Pancreas (tissue), 10 donors: ENCODE results near the gene S100PBP. TPM values are rescaled to one million over a fixed set of nuclear protein-coding genes. Genes with fewer than 3 reads are reported as not detected.
A peak's percentile ranks its signal among the peaks of the same experiment; 100 is the strongest.
"Not testable (repeated sequence)": the region's sequence is repeated elsewhere in the genome, so short reads cannot be mapped to it uniquely, and the experiment has no call there.

Experiments
- ATAC-seq, 4 donors: fragments of 200-7000 bp; cut with Tn5 transposase; one replicate each; pipeline versions ENCODE4 v1.8.0 to v1.9.1; 2020; ENCODE audit warnings: mild to moderate bottlenecking in 4 of 4, moderate library complexity in 4 of 4
- DNase-seq, 6 donors: peaks; one replicate each; pipeline ENCODE4 v3.0.0-alpha.2; 2020
- FAIRE-seq: peaks from 2 replicates; lab custom pipeline; 2012; peaks lifted over from hg19 to GRCh38; lab: Jason Lieb, UNC
- H3K27ac ChIP-seq, 4 donors: fragments of 200-600 bp; sonication (generic); 1 replicate in 3 of 4; 2 replicates in 1 of 4; pipeline versions ENCODE4 v1.5.0 to v1.8.0; 2020
- H3K27me3 ChIP-seq, 4 donors: fragments of 200-600 bp; one replicate each; pipeline ENCODE4 v1.8.0; 2021
- H3K36me3 ChIP-seq, 3 donors: fragments of 200-600 bp; sonication (generic) in 1 of 3; one replicate each; pipeline versions ENCODE4 v1.5.0 to v1.8.0; 2020 to 2021
- H3K4me1 ChIP-seq, 3 donors: fragments of 200-600 bp; one replicate each; pipeline ENCODE4 v1.8.0; 2021
- H3K4me3 ChIP-seq, 4 donors: fragments of 200-600 bp; sonication (generic) in 2 of 4; one replicate each; pipeline versions ENCODE4 v1.5.0 to v1.8.0; 2020 to 2021
- H3K9me3 ChIP-seq, 4 donors: fragments of 200-600 bp; one replicate each; pipeline ENCODE4 v1.8.0; 2021
- CTCF ChIP-seq, 4 donors: fragments of 200-600 bp; sonication (generic) in 3 of 4; IDR thresholded peaks; one replicate each; pipeline versions ENCODE4 v1.5.0 to v1.8.0; 2021; ENCODE audit warnings: antibody characterized with exemption in 4 of 4
- WGBS, 2 donors: extraction: QIAGEN DNeasy Blood & Tissue Kit; methylation state at CpG; one replicate each; pipeline ENCODE4 v1.1.7; 2013; 5-methylcytosine and 5-hydroxymethylcytosine counted together
- intact Hi-C, 3 donors: fragments of 100-400 bp; cut with DNase I; formaldehyde crosslinking; loops; one replicate each; pipeline versions ENCODE4 v1.11.1 to v1.14.2; 2022
- polyA plus RNA-seq, 2 donors: library from polyadenylated mRNA; stranded (reverse); fragments of 200-250 nt; gene quantifications; one replicate each; pipeline ENCODE4 v1.2.3, GENCODE V29; 2013
- total RNA-seq, 6 donors: library from RNA; stranded (reverse); fragmentation: NEBNext Ultra II Directional in 4 of 6; extraction: Animal tissue kit (Norgen Biotek cat#: 25700) in 4 of 6; gene quantifications; one replicate each; pipeline versions ENCODE4 v1.2.1 to v1.2.4, GENCODE V29; 2021 to 2023
- donor health status: healthy with polysubstance abuse.
- donor health status: DM: no; HTN: no; CAD: no; lungs with moderate emphysema.
- donor health status: DM: no; HTN: no; CAD: no.
- donor health status: control.
- donor health status: control.
- donor health status: Bipolar disorder and iron deficiency.
- donor health status: DM: yes; HTN: yes; CAD: no.
- donor health status: DM: no; HTN: no; CAD: no.
- donor health status: DM: no; HTN: no; CAD: no.
- donor health status: DM: yes; HTN: yes; CAD: no.

S100PBP gene
- total and polyA plus RNA-seq, 8 donors = 7.6 to 20.2 (median 11.8) TPM

- intact Hi-C loops = no loop called here
- H3K36me3 ChIP-seq = no peaks in the 10 kb centered on the region
- H3K27me3 ChIP-seq = no peaks in the 10 kb centered on the region
- H3K27ac ChIP-seq = peak overlapping the region in 2 of 4 donors; percentile 51 to 60
- FAIRE-seq (no peak), ATAC-seq (no peak), DNase-seq (peak in 2 of 6 donors; percentile 9 to 11)
- no peaks in the 10 kb centered on the region for H3K9me3 ChIP-seq
- TF ChIP-seq CTCF (IDR thresholded peaks at IDR 0.05) = no peak
- peak overlapping the region; percentile 42 to 83 (median 76) for H3K4me3 ChIP-seq
- H3K4me1 ChIP-seq = peaks cover 0 to 18% (median 9%) of the 10 kb centered on the region in 3 donors
- 32 to 33% methylated on average over 22 to 24 of the region's 24 CpGs for WGBS, 2 donors
Observed at GRCh38 chr1:32901823-32902534, 84.5 kb downstream of the S100PBP start.

- WGBS, 2 donors = 75 to 77% methylated on average over 6 of the region's 6 CpGs
- Histone ChIP-seq H3K27ac (no peak overlapping the region), H3K36me3 (no peaks in the 10 kb centered on the region), H3K9me3 (no peaks in the 10 kb centered on the region), H3K27me3 (no peaks in the 10 kb centered on the region), H3K4me1 (peaks cover 0 to 18% (median 9%) of the 10 kb centered on the region in 3 donors), H3K4me3 (no peak overlapping the region)
- intact Hi-C loops = no loop called here
- FAIRE-seq = no peak
- no peak for TF ChIP-seq CTCF (IDR thresholded peaks at IDR 0.05)
- no peak for ATAC-seq
- peak in 1 of 6 donors; percentile 35 for DNase-seq
Observed at GRCh38 chr1:32902535-32902920, 85.1 kb downstream of the S100PBP start.

GRCh38 chr1:32903991-32904785 lies 86.7 kb downstream of the S100PBP start:
- peak in 5 of 6 donors; percentile 63 to 85 (median 76) for DNase-seq
- FAIRE-seq = no peak
- H3K27me3 ChIP-seq = no peaks in the 10 kb centered on the region
- no peaks in the 10 kb centered on the region for H3K36me3 ChIP-seq
- H3K4me1 ChIP-seq = peaks cover 0 to 18% (median 9%) of the 10 kb centered on the region in 3 donors
- no peaks in the 10 kb centered on the region for H3K9me3 ChIP-seq
- peak overlapping the region in 2 of 4 donors; percentile 49 to 73 for H3K27ac ChIP-seq
- intact Hi-C loops = no loop called here
- peak; percentile 76 to 83 (median 81) for ATAC-seq
- TF ChIP-seq CTCF (IDR thresholded peaks at IDR 0.05) = no peak
- 49 to 60% methylated on average over 3 of the region's 3 CpGs for WGBS, 2 donors
- no peak overlapping the region for H3K4me3 ChIP-seq

- Histone ChIP-seq H3K4me1 (peaks cover 0 to 18% (median 9%) of the 10 kb centered on the region in 3 donors), H3K27me3 (no peaks in the 10 kb centered on the region), H3K36me3 (no peaks in the 10 kb centered on the region), H3K27ac (peak overlapping the region in 2 of 4 donors; percentile 49 to 73), H3K9me3 (no peaks in the 10 kb centered on the region), H3K4me3 (no peak overlapping the region)
- intact Hi-C loops = no loop called here
- FAIRE-seq (no peak), DNase-seq (no peak), ATAC-seq (peak; percentile 21 to 27 (median 21))
- WGBS, 2 donors = 10 to 11% methylated on average over 2 of the region's 2 CpGs
- TF ChIP-seq CTCF (IDR thresholded peaks at IDR 0.05) = no peak
Observed at GRCh38 chr1:32904797-32905196, 87.3 kb downstream of the S100PBP start.

GRCh38 chr1:32905588-32905987 lies 88.1 kb downstream of the S100PBP start:
- intact Hi-C loops, ATAC-seq, DNase-seq, H3K9me3 ChIP-seq, FAIRE-seq, H3K27ac ChIP-seq, H3K36me3 ChIP-seq, H3K27me3 ChIP-seq, H3K4me3 ChIP-seq: not testable (repeated sequence)
- peaks cover 0 to 17% (median 7%) of the 10 kb centered on the region in 3 donors for H3K4me1 ChIP-seq
- WGBS, 2 donors = 85 to 87% methylated on average over 10 of the region's 10 CpGs
